Body of pancreas (tissue), 4 donors: ENCODE measurements around the gene MBP.

ENCODE experiments used
- POLR2A ChIP-seq, 3 donors: fragments of 450-650 bp; IDR thresholded peaks; one replicate each; pipeline ENCODE4 v1.6.1; 2016; ENCODE audit warnings: antibody characterized with exemption in 3 of 3, mild to moderate bottlenecking in 2 of 3
- TF ChIP-seq, protein P1 (sequence below), 7 experiments: fragments of 450-650 bp in 4 of 7; fragments of 200-600 bp in 3 of 7; sonication (generic) in 3 of 7; IDR thresholded peaks; one replicate each; pipeline ENCODE4 v1.5.1; 2016 to 2019; ENCODE audit warnings: antibody characterized with exemption in 7 of 7

GRCh38 chr18:76975577-76976110, 156.9 kb downstream of the MBP start:
- TF ChIP-seq, protein P1, sequence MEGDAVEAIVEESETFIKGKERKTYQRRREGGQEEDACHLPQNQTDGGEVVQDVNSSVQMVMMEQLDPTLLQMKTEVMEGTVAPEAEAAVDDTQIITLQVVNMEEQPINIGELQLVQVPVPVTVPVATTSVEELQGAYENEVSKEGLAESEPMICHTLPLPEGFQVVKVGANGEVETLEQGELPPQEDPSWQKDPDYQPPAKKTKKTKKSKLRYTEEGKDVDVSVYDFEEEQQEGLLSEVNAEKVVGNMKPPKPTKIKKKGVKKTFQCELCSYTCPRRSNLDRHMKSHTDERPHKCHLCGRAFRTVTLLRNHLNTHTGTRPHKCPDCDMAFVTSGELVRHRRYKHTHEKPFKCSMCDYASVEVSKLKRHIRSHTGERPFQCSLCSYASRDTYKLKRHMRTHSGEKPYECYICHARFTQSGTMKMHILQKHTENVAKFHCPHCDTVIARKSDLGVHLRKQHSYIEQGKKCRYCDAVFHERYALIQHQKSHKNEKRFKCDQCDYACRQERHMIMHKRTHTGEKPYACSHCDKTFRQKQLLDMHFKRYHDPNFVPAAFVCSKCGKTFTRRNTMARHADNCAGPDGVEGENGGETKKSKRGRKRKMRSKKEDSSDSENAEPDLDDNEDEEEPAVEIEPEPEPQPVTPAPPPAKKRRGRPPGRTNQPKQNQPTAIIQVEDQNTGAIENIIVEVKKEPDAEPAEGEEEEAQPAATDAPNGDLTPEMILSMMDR (IDR thresholded peaks at IDR 0.05): no peak
- no peak for TF ChIP-seq POLR2A (IDR thresholded peaks at IDR 0.05)
